Measurements from ENCODE around the gene SIX2.

- TF ChIP-seq CTCF (IDR thresholded peaks at IDR 0.05) (no peak), EZH2 (IDR thresholded peaks at IDR 0.05) (no peak), EZH2phosphoT487 (IDR thresholded peaks at IDR 0.05) (no peak)
These were observed 20.1 kb downstream of the SIX2 start for GRCh38 chr2:44989176-44989575.

Measured in neural progenitor cell (in vitro differentiated cells).